ENCODE results near the gene RBBP8NL. TPM values are rescaled to one million over a fixed set of nuclear protein-coding genes. Genes with fewer than 3 reads are reported as not detected.

RBBP8NL gene
- total and polyA plus RNA-seq, 4 donors = 0.21 to 1.3 (median 1.1) TPM

GRCh38 chr20:62463651-62464424 lies 36.5 kb upstream of the RBBP8NL start:
- H3K9me3 ChIP-seq (ENCODE audit: control insufficient read depth in 4 of 4, insufficient read depth in 3 of 4, low read length in 3 of 4) = no peaks in the 10 kb centered on the region
- 82 to 88% methylated on average over 25 of the region's 25 CpGs for WGBS, 2 donors
- TF ChIP-seq CTCF (IDR thresholded peaks at IDR 0.05; ENCODE audit: control extremely low read depth, extremely low read depth) = no peak
- DNase-seq (no peak), ATAC-seq (ENCODE audit: insufficient read depth, low FRiP score) (no peak)
- no peaks in the 10 kb centered on the region for H3K27me3 ChIP-seq (ENCODE audit: control insufficient read depth in 3 of 3, insufficient read depth in 3 of 3, low read length in 2 of 3)
- H3K4me1 ChIP-seq (ENCODE audit: control insufficient read depth in 5 of 5, insufficient read depth in 5 of 5, low read length in 5 of 5) = peaks cover 0 to 58% (median 5%) of the 10 kb centered on the region in 5 donors
- H3K9ac ChIP-seq (ENCODE audit: insufficient read depth in 1 of 2, low read length in 2 of 2) = no peak overlapping the region
- peaks cover 0 to 33% (median 4%) of the 10 kb centered on the region in 4 donors for H3K36me3 ChIP-seq (ENCODE audit: control insufficient read depth in 4 of 4, insufficient read depth in 4 of 4, low read length in 4 of 4)
- no peak overlapping the region for H3K27ac ChIP-seq (ENCODE audit: low read depth in 1 of 2, low read length in 1 of 2)
- no peak overlapping the region for H3K4me3 ChIP-seq

- no peak for ATAC-seq (ENCODE audit: insufficient read depth, low FRiP score)
- WGBS, 2 donors = 77 to 87% methylated on average over 15 of the region's 15 CpGs
Measured at GRCh38 chr20:62462976-62463592, 35.7 kb upstream of the RBBP8NL start.

GRCh38 chr20:62461834-62462233 lies 34.5 kb upstream of the RBBP8NL start:
- no peak overlapping the region for H3K4me3 ChIP-seq
- no peak overlapping the region for H3K27ac ChIP-seq (ENCODE audit: low read depth in 1 of 2, low read length in 1 of 2)
- no peak for TF ChIP-seq CTCF (IDR thresholded peaks at IDR 0.05; ENCODE audit: control extremely low read depth, extremely low read depth)
- H3K27me3 ChIP-seq (ENCODE audit: control insufficient read depth in 3 of 3, insufficient read depth in 3 of 3, low read length in 2 of 3) = peaks cover 0 to 3% (median 0%) of the 10 kb centered on the region in 3 donors
- no peak for ATAC-seq (ENCODE audit: insufficient read depth, low FRiP score)
- no peak for DNase-seq
- H3K9me3 ChIP-seq (ENCODE audit: control insufficient read depth in 4 of 4, insufficient read depth in 3 of 4, low read length in 3 of 4) = no peaks in the 10 kb centered on the region
- 89 to 96% methylated on average over 13 of the region's 13 CpGs for WGBS, 2 donors
- no peak overlapping the region for H3K9ac ChIP-seq (ENCODE audit: insufficient read depth in 1 of 2, low read length in 2 of 2)
- peaks cover 0 to 59% (median 10%) of the 10 kb centered on the region in 5 donors for H3K4me1 ChIP-seq (ENCODE audit: control insufficient read depth in 5 of 5, insufficient read depth in 5 of 5, low read length in 5 of 5)
- H3K36me3 ChIP-seq (ENCODE audit: control insufficient read depth in 4 of 4, insufficient read depth in 4 of 4, low read length in 4 of 4) = peaks cover 0 to 32% (median 4%) of the 10 kb centered on the region in 4 donors

More at GRCh38 chr20:62462976-62463592, 35.7 kb upstream of the RBBP8NL start:
- TF ChIP-seq CTCF (IDR thresholded peaks at IDR 0.05; ENCODE audit: control extremely low read depth, extremely low read depth) = no peak
- H3K9ac ChIP-seq (ENCODE audit: insufficient read depth in 1 of 2, low read length in 2 of 2) = no peak overlapping the region
- H3K4me3 ChIP-seq = no peak overlapping the region
- H3K36me3 ChIP-seq (ENCODE audit: control insufficient read depth in 4 of 4, insufficient read depth in 4 of 4, low read length in 4 of 4) = peaks cover 0 to 33% (median 4%) of the 10 kb centered on the region in 4 donors
- no peak overlapping the region for H3K27ac ChIP-seq (ENCODE audit: low read depth in 1 of 2, low read length in 1 of 2)
- no peaks in the 10 kb centered on the region for H3K9me3 ChIP-seq (ENCODE audit: control insufficient read depth in 4 of 4, insufficient read depth in 3 of 4, low read length in 3 of 4)
- no peak for DNase-seq
- peaks cover 0 to under 1% (median 0%) of the 10 kb centered on the region in 3 donors for H3K27me3 ChIP-seq (ENCODE audit: control insufficient read depth in 3 of 3, insufficient read depth in 3 of 3, low read length in 2 of 3)
- peaks cover 0 to 58% (median 7%) of the 10 kb centered on the region in 5 donors for H3K4me1 ChIP-seq (ENCODE audit: control insufficient read depth in 5 of 5, insufficient read depth in 5 of 5, low read length in 5 of 5)

Measured in lung (tissue), 12 donors.